Fibroblast of skin of back (primary cell): ENCODE measurements around the gene DIAPH1.

Experiments used
- DNase-seq: peaks from one replicate; pipeline ENCODE4 v3.0.0-alpha.2; 2013

DIAPH1 gene

DNA sequence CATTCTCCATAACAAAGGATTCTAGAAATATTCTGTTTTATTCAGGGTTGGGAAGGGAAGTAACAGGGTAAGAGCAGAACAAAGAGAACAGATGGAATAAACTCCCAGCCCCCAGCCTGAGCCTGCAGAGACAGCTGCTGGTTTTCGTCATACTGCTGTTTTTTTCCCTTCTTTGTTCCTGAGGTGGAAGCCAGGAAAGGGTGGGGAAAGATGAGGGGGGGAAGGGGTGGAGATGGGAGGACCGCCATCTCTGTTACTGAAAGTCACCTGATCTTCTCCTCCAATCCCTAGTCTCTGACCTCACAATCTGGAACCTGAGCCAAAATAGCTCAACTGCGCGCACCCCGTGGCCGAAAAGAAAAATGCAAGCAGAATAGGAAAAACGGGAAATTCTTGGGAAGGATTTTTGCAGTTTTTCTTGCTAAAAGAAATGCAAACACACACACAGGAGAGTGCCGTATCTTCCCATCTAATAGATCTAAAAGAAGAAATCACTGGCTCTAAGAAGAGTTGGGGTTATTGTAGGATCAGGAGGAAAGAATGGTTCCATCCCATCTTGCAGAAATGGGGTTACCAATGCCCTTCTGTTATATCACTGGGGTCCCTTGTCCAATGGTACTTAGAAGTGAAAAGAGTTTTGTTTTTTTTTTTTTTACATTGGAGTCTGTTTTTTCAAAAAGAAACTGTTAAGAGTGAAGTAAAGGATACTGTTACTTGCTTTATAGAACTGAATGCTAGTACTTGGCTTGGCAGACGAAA, 57.9 kb downstream of the DIAPH1 start:
- DNase-seq: peak; percentile 98

DNA sequence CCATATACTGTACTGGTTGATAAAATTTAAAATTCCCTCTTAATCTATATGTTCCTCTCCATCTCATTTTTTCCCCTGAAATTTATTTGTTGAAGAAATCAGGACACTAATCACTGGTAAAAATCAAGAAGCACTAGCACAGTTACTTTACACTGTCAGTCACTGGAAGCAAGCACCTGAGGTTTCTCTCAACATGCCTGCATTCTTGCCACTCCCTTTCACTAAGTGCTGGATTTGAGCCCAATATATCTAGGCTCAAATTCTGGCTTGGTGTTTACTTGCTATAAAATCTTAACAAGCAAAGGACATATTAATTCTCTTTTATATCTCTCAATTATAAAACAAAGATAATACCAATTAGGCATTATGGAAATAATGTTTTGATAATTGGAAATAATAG, 58.6 kb downstream of the DIAPH1 start:
- DNase-seq: peak; percentile 18

DNA sequence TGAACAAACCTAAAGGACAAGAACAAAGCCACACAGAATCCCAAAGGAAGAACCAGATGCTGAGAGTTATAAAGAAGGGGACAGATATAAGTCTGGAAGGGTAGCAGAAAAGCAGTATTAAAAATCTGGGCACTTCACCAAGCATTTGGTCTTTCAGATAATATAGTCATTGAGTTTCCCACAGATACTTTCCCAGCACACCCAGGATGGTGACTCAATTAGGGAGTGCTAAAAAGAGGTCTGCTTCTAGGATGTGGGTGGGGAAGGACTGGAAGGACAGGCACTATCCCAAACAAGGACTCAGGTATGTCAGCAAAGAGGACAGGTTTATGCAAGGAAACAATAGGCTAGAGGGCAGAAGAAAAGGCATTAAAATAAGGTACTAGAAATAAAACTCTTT, 59.3 kb downstream of the DIAPH1 start:
- peak; percentile 70 for DNase-seq

DNA sequence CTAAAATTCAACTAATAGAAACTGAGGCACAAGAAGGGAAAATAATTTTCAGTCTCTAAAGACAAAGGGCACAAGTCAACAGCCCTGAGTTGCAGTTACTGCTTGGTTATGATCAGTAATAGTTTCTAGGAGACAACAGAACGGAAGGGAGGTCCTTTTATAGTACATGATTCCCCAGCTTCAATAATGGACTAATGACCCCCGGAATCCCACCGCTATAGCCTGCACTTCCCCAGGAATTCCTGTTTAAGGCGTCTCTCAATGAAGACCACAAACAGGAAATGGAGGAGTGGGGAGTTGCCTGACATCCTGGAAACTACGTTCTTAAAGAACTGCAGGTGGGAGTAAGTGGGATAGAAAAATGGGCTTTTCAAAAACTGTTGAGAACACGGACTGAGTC, 60.6 kb downstream of the DIAPH1 start:
- DNase-seq: peak; percentile 11

DNA sequence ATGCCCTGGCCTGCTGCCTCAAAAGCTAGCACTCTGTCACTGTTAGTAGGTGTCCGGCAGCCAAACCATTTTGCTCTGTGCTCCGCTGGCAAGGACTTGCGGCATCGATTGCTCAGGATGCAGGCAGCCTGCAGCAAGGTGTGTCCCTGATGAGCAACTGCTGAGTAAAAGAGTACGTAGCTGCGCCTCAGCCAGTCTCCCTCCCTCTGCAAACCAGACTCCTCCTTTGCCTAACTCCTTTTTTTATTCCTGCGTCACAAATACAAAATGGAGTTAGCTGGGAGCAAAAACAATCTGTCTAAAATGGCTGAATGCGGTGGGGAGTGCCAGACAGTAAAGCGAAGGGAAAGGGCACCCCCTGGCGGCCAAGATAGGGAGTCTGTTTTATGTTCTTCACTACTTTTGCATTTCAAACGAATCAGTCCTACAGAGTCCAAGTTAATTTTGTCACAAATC, 61.1 kb downstream of the DIAPH1 start:
- peak; percentile 99 for DNase-seq

DNA sequence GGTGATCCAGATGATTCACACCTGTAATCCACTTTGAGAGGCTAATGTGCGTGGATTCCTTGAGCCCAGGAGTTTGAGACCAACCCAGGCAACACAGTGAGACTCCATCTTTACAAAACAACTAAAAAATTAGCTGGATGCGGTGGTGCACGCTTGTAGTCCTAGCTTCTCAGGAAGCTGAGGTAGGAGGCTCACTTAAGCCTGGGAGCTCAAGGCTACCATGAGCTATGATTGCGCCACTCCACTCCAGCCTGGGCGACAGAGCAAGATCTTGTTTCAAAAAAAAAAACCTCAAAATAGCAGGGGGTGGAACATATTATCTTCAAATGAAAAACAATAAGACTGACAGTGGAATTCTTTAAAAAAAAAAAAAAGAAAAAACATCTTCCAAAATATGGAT, 70.9 kb downstream of the DIAPH1 start:
- DNase-seq: no peak

DNA sequence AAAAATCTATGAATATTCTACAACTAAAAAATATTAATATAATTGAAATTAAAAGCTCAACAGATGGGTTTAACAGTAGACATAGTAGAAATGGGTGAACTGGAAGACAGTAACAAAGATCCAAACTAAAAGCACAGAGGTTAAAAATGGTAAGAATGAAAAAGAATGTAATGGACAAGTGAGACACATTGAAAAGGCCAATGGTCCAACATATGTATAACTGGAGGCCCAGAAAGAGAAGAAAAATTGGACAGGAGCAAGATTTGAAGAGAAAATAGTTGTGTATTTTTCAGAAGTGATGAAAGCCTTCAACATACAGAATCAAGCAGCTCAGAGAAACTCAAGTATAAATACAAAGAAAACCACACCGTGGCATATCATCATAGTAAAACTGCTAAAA, 71.3 kb downstream of the DIAPH1 start:
- no peak for DNase-seq

DNA sequence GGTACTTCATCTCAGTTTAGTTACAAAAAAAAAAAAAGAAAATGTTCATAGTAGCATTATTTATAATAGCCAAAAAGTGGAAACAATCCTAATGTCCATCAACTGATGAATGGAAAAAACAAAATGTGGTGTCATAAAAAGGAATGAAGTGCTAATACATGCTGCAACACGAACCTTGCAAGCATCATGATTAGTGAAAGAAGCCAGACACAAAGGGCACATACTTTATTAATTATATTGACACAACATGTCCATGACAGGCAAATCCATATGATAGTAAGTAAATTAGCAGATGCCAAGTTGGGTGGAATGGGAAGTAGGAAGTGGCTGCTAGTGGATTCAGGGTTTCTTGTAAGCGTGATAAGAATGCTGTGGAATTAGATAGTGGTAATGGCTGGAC, 75.7 kb downstream of the DIAPH1 start:
- no peak for DNase-seq

DNA sequence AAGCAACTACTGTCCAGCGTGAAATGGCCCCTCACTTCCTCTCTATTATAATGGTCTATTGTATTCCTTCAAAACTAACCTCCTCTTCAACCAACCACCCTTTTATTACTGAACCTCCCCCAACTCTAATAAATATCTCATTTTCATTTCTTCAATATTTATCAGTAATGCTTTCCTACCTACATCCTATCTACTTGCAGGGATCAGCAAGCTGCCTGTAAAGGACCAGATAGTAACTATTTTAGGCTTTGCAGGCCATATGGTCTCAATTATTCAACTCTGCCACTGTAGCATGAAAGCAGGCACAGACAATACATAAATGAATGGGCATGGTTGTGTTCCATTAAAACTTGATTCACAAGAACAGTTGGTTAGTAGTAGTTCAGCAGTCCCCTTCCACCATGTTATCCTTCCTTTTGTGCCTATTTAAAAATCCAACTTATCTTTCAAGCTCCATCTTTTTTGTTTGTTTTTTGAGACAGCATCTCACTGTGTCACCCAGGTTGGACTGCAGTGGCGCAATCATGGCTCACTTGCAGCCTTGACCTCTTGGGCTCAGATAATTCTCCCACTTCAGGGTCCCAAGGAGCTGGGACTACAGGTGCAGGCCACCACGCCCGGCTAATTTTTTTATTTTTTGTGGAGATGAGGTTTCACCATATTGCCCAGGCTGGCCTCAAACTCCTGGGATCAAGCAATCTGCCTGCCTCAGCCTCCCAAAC, 84.1 kb downstream of the DIAPH1 start:
- DNase-seq: no peak

DNA sequence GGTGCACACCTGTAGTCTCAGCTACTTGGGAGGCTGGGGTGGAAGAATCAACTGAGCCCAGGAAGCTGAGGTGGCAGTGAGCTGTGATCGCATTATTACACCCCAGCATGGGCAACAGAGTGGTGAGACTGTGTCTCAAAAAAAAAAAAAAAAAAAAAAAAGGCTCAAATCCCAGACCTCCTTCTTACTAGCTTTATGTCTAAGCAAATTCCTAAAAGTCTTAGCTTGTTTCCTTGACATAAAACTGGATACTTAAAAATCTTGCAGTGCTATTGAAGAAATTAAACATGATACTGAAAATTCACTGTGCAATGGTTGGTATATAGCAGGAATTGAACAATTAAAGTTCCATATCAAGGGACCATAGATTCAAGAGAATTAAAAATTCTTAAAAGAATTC, 84.9 kb downstream of the DIAPH1 start:
- DNase-seq: no peak

DNA sequence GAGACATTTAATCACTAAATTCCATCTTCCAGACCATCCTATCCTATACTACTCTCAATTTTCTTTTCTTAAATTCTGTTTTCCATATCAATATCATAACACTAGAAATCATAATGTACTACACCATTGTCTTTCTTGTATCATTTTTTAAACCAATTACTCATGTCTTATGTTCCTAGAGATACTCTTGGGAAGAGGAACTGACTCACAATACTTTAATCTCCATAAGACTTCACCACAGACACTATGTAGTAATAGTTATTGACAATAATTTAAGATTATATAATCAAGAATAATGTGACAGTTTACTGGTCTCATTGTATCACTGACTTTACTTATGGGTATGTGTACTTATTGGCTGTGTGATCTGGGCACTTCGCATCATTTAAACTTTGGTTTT, 86.1 kb downstream of the DIAPH1 start:
- DNase-seq: no peak

DNA sequence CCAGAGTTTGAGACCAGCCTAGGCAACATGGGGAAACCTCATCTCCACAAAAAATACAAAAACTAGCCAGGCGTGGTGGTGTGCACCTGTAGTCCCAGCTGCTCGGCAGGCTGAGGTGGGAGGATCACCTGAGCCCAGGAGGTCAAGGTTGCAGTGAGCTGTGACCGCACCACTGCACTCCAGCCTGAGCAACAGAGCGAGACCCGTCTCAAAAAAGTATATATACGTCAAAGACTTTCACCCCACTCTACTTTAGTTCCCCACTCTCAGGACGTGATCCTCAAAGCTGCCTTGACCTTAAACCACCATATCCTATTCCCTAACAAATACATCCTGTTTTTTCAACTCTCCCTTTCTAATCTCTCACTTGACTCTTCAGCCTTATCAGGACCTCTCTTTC, 88.9 kb downstream of the DIAPH1 start:
- no peak for DNase-seq

DNA sequence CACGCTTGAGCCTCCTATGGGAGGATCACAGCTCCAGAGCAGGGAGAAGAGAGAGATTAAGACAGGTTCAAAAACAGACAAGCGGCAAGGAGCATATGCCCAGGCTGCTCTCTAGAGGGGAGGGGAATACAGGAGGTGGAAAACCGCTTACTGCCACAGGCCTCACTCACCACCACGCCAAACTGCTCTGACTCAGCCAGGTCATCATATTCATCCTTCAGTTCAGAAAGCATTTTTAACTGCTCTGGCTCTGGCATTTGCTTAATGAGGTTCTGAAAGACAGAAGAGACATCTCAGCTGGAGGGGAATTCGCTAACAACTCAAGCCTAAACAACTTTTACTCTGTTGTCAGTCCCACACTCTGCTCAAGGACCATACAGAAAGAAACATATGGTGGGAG, 89.8 kb downstream of the DIAPH1 start:
- DNase-seq: peak; percentile 27

DNA sequence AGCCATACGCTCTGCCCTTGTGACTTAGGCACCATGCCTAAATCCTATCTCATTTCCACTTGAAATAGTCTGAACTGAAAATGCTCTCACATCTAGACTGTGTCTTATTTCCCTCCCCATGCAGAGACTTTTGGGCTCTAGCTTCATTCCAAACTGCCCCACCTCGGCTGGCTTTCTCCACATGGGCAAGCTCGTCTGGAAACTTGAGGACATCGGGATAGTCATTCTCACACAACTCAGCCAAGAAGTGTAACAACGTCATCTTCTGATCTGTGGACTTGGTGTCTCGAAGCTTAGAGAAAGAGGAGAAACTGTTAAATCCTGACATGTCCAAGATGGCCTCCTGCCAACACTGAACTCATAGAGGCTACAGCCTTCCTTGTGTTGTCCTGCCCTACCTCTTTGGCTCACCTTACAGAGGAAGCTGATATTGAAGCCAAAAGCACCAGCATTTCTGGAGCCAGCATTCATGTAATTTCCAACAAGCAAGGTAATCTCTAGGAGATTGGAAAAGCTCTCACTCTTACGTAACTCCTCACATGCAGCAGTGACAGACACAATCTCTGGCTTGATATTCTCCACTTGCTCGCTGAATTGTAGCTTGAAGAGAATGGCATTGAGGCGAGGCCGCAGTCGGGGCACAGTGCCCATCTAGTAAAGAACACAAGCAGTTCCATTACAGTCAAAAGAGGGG, 90.4 kb downstream of the DIAPH1 start:
- DNase-seq: no peak

DNA sequence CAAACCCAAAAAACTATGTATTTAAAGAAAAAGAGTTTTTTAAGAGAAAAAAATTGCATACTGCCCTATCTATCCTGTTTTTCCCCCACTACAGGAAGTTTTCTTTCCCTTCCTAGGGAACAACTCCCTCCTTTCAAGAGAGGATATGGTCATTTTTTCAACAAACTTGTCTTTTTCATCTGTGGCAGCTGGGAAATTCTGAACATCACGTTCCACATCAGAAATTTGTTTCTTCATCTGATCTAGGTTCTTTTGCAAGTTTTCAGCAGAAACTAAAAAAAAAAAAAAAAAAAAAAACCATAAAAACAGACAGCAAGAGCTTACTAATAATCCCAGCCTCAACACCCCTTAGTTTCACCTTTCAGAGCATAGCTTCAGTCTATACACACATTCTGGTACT, 91.4 kb downstream of the DIAPH1 start:
- no peak for DNase-seq

DNA sequence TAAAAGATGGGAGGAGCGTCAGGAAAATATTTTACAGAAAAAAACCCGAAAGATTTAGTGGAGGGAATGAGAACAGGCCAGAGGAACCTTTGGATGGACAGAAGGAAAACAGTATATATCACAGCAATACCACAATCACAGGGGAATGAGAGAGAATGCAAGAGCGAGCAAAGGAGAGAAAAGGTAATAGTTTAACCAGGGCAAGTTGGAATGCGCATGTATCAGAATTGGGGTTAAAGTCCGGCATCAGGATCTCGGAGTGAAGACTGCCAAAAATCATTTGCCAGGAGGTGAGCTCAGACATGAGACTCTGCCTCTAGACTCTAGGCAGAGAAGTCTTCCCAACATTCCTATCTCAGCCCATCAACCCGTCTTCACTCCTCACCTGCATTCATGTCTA, 93.1 kb downstream of the DIAPH1 start:
- no peak for DNase-seq

DNA sequence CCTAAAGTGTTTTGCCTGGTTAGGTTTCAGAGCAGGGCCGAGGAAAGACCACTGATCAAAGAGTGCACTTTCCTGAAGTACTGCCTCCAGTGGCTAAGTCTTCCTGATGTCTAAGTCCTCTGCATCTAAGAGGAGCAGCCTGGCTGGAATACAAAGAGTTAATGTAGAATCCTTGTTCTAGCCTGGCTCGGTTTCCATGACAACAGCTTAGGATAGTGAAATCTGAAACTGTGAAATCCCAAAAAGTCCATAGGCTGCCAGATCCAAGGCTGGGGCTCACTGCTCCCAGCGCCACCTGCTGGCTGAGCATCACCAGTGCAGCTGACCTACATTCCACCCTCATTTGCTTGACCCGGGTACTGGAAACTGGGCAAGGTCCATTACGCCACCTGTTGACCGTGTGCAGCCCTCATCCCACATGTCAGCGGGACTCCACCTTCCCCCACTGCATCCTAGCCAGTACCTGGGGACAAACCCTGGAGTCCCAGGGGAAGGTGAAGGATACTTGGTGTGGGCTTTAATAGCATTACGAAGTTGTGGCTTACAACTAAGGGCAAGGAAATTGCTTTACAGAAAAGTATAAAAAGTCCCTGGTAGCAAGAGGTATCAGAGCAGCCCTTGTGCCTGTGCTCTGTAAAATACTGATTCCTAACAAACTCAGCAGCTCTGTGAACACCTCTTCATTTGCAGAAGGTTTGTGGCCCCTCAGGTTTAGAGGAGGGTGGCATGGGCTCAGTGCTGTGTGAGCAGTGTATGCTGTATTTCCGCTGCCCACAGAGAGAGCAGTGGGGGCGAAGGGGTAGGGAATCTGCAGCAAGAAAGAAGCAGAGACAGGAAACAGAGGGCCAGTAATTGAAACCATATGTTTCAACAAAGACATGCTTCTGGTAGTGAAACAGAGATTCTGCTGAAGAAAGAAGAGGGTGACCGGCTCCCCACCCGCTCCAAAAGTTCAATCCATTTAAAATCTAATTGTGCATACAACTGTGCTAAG, 93.9 kb downstream of the DIAPH1 start:
- peak; percentile 97 for DNase-seq

DNA sequence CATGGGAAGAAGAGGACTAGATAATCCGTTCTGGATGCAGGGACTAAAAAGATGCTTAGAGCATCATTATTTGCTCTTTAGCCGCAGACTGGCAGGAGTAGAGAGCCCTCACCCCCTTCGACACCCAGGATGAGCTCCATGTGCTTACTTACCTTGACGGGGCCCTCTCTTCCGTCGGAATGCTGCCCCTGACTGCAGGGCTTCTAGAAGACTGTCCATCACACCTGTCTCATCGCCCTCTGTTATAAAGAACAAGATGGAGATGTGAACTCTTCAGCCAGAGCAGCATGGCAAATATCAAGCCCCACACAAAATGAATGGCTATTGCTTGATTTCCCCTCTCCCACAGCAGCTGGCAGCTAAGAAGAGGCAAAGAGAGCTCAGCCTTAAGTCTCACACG, 94.8 kb downstream of the DIAPH1 start:
- DNase-seq: no peak

DNA sequence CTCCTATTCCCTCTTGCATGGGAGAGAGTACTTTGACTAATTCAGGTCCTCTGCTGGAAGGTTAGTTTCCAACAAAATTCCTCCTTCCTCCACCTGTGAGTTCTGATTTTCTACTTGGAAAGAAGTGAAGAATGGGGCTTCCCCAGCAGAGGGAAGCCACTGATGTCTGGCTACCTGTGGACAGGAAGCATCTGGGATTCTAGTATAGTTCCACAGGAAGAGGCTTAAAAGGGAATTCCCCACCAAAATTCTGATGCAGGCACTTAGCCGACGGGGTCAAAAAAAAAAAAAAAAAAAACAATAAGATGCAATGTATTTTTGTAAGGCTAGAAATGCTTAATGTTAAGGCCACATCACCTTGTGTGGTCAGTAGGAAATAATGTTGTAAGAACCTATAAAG, 96.5 kb downstream of the DIAPH1 start:
- DNase-seq: no peak

DNA sequence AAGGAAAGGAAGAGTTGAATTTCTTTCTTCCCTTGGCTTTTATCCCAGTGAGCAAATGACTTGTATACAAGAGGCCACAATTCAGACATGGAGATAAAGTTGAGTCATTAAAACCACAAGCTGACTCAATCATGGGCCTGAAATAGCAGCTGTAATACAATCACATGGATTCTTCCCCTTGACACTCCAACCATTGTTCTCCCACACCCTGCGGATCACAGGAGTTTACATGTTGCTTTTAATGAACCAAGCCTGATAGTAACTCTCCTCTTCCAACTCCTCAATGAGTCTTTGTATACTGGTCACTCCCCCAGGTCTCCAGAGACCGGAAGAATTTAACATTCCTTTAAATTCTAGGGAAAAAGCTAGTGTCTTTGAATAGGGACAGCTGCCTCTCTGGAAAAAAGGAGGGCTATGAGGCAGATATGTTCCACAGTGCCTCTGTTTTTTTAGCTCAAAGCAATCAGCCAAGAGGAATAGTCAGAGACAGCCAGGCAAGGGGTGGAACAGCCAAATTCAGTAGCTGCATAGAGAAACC, 97.5 kb downstream of the DIAPH1 start:
- peak; percentile 99 for DNase-seq

DNA sequence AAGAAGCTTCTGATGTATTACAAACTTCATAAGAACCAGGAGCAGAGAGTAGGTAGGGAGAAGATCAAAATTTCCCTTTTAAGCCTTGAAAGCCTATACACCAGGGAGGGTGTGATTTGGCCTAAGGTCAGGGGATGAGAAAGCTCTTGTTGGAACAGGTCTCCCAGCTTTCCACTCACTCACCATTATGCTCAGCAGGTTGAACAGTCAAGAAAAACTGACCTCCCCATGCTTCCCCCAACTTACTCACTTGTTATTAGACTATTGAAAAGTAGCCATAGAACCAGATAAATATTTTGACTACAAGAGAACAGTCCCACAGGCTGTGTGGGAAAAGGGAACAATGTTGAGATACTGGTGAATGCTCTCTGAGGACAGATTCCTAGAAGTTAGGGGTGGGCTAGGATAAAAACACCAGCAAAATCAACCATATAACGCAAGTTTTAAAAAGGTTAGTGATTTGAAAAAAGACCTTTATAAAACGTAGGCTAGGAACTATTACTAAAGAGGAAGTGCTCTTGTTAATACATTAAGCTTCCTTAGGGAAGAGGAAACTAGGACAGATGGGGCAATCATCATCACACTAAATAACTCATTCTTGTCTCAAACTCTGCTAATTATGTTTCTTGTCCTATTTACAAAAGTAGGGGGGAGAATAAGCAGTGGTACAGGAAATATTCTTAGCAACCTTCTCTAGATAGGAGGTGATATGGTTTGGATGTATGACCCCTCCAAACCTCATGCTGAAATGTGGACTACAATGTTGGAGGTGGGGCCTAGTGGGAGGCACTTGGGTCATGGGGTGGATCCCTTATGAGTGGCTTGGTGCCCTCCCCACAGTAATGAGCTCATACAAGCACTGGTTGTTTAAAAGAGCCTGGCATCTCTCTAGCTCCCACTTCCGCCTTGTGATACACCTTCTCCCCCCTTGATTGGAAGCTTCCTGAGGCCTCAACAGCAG, 98.9 kb downstream of the DIAPH1 start:
- no peak for DNase-seq
